Heart right ventricle (tissue), 16 donors: ENCODE results near the gene PJVK. TPM values are rescaled to one million over a fixed set of nuclear protein-coding genes. Genes with fewer than 3 reads are reported as not detected.
A peak's percentile ranks its signal among the peaks of the same experiment; 100 is the strongest.

ENCODE experiments used
- ATAC-seq, 8 donors: fragments of 200-7000 bp; cut with Tn5 transposase; one replicate each; pipeline ENCODE4 v1.9.1; 2020; ENCODE audit warnings: mild to moderate bottlenecking in 8 of 8, moderate library complexity in 8 of 8, moderate number of reproducible peaks in 1 of 8
- DNase-seq, 2 donors: peaks; one replicate each; pipeline ENCODE4 v3.0.0-alpha.2; 2020
- H3K27ac ChIP-seq, 10 donors: fragments of 200-600 bp; sonication (generic) in 2 of 10; one replicate each; pipeline versions ENCODE4 v1.5.0 to v1.8.0; 2020 to 2022; ENCODE audit warnings: mild to moderate bottlenecking in 3 of 10
- H3K27me3 ChIP-seq, 7 donors: fragments of 200-600 bp; one replicate each; pipeline ENCODE4 v1.8.0; 2021 to 2022; ENCODE audit warnings: mild to moderate bottlenecking in 2 of 7
- H3K36me3 ChIP-seq, 9 donors: fragments of 200-600 bp; sonication (generic) in 1 of 9; one replicate each; pipeline versions ENCODE4 v1.5.0 to v1.8.0; 2020 to 2022; ENCODE audit warnings: mild to moderate bottlenecking in 2 of 9
- H3K4me1 ChIP-seq, 9 donors: fragments of 200-600 bp; sonication (generic) in 1 of 9; one replicate each; pipeline versions ENCODE4 v1.5.0 to v1.8.0; 2020 to 2022; ENCODE audit warnings: mild to moderate bottlenecking in 4 of 9
- H3K4me3 ChIP-seq, 10 donors: fragments of 200-600 bp; sonication (generic) in 2 of 10; one replicate each; pipeline versions ENCODE4 v1.5.0 to v1.8.0; 2020 to 2022; ENCODE audit warnings: mild to moderate bottlenecking in 7 of 10, moderate library complexity in 2 of 10
- H3K9me3 ChIP-seq, 11 donors: fragments of 200-600 bp in 10 of 11; sonication (generic) in 2 of 11; one replicate each; pipeline versions ENCODE4 v1.5.0 to v1.8.0; 2013 to 2022; ENCODE audit warnings: mild to moderate bottlenecking in 2 of 11, control low read depth in 1 of 11, moderate library complexity in 1 of 11
- WGBS, 2 donors: extraction: QIAGEN DNeasy Blood & Tissue Kit; methylation state at CpG; one replicate each; pipeline ENCODE4 v1.1.7; 2013; ENCODE audit warnings: inconsistent platforms in 1 of 2; 5-methylcytosine and 5-hydroxymethylcytosine counted together
- intact Hi-C, 10 donors: fragments of 100-400 bp; cut with DNase I; formaldehyde crosslinking; loops; one replicate each; pipeline versions ENCODE4 v1.11.1 to v1.14.2; 2022
- polyA plus RNA-seq, 2 donors: library from polyadenylated mRNA; stranded (reverse); fragments of 200-250 nt; gene quantifications; one replicate each; pipeline ENCODE4 v1.2.3, GENCODE V29; 2013
- total RNA-seq, 10 donors: library from RNA; stranded (reverse); fragmentation: NEBNext Ultra II Directional in 3 of 10; extraction: Animal tissue kit (Norgen Biotek cat#: 25700) in 3 of 10; gene quantifications; one replicate each; pipeline versions ENCODE4 v1.2.1 to v1.2.4, GENCODE V29; 2021 to 2023
- TF ChIP-seq, protein P1 (sequence below), 9 donors: fragments of 200-600 bp; sonication (generic) in 2 of 9; IDR thresholded peaks; one replicate each; pipeline versions ENCODE4 v1.5.0 to v1.8.0; 2021 to 2022; ENCODE audit warnings: antibody characterized with exemption in 9 of 9, mild to moderate bottlenecking in 5 of 9, moderate library complexity in 1 of 9
- donor health status: Arrhythmogenic right ventricular cardiomyopathy.
- donor health status: ischemic (EF 13 %, LVEDD 7.1; RV severe dilation, severe dysfunction).
- donor health status: healthy with polysubstance abuse.
- donor health status: DM: no; HTN: yes; CAD: no.
- donor health status: DM: no; HTN: no; CAD: no.
- donor health status: ischemic (EF 25% LVEDD 6.9; RV normal size, moderate dysfunction).
- donor health status: ischemic (EF 25% LVEDD 5.7; RV mildly dilated, moderate dysfunction).
- donor health status: healthy.
- donor health status: DM: yes; HTN: yes; CAD: no.
- donor health status: Ischemic cardiomyopathy.
- donor health status: ischemic (EF 35%, LVEDD 5.7; RV mildly dilated, moderate dysfunction).
- donor health status: nonischemic (EF 11% LVEDD 7.7; RV severe dilation, severe dysfunction).
- donor health status: DM: yes; HTN: yes; CAD: no.
- donor health status: PGD.
- donor health status: ischemic (EF 29% LVEDD 5.4; RV normal size, mild dysfunction).
- donor health status: nonischemic (EF 23%, LVEDD 6.1; RV moderate dilation, normal function).

PJVK gene
- total and polyA plus RNA-seq, 12 donors: 0.54 to 6.6 (median 1.7) TPM

DNA sequence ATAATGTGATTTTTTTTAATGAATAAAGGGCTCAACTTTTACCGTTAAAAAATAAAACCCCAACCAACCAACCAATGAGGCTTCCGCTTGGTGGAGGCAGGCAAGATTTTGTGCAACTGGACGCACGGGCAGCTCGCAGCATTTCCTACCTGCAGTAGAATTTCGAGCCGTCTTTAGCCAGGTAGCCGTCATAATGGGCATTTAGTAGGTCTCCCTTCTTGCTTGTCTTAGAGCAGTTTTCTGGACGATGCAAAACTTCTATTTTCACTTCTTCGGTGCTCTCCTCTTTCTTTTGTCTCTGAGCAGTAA lies 26.9 kb downstream of the PJVK start:
- no peaks in the 10 kb centered on the region for H3K36me3 ChIP-seq
- 2% methylated on average over 10 of the region's 10 CpGs for WGBS, 2 donors
- peak overlapping the region; percentile 81 to 97 (median 93) for H3K27ac ChIP-seq
- peaks cover 0 to 54% (median 44%) of the 10 kb centered on the region in 9 donors for H3K4me1 ChIP-seq
- intact Hi-C loops: loop anchor here in 3 of 10 donors (1.0 to 2.0 kb wide), 2 partner anchors 27 kb away; partner anchors contain the start of genes PJVK (in 3 of the 3) and PRKRA (in 3 of the 3)
- peak overlapping the region; percentile 18 to 92 (median 73) for H3K4me3 ChIP-seq
- H3K9me3 ChIP-seq: no peaks in the 10 kb centered on the region
- ATAC-seq: no peak
- no peaks in the 10 kb centered on the region for H3K27me3 ChIP-seq
- TF ChIP-seq, protein P1, sequence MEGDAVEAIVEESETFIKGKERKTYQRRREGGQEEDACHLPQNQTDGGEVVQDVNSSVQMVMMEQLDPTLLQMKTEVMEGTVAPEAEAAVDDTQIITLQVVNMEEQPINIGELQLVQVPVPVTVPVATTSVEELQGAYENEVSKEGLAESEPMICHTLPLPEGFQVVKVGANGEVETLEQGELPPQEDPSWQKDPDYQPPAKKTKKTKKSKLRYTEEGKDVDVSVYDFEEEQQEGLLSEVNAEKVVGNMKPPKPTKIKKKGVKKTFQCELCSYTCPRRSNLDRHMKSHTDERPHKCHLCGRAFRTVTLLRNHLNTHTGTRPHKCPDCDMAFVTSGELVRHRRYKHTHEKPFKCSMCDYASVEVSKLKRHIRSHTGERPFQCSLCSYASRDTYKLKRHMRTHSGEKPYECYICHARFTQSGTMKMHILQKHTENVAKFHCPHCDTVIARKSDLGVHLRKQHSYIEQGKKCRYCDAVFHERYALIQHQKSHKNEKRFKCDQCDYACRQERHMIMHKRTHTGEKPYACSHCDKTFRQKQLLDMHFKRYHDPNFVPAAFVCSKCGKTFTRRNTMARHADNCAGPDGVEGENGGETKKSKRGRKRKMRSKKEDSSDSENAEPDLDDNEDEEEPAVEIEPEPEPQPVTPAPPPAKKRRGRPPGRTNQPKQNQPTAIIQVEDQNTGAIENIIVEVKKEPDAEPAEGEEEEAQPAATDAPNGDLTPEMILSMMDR (IDR thresholded peaks at IDR 0.05): no peak
- no peak for DNase-seq

DNA sequence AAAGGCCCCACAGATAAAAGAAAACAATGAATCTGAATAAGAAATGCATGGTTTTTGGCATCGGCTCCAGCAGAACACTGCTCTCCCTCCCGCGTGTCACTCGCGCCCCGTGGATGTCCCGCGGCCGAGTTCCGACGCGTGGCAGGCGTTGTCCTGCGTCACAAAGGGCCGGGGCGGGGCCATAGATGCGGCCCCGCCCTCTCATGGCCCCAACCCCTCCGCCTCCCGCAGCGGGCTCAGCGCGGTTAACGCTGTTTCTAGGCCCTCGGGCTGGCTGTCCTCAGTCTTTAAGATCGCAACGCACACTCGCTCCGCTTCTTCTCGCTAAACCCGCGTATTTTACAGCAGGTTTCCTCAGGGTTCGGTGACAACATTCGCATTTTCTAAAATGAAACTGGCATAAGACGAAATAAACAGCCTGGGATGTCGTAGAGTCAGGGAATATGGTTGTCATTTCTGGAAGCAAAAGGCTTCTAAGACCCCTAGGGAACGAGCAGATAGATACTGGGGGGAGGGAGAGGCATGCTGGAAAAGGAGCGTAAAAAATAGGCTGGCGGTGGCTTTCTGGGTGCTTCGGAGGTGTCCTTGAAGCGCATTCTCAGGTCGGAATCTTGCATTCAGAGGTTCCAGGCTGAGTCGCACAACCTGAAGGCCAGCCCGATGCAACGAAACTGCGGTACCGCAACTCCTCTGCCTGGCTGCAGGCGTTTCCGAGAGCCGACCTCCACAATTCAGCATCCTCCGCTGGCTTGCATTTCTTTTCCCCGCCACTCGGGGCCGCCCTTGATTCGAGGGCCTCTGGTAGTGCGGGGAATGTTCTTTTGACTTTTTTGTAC lies 27.5 kb downstream of the PJVK start, which contains the start of gene FKBP7:
Gene FKBP7, minus strand, starts transcription at position 162 of the 836 bp plus-strand sequence. Its CDS starts 101 bp downstream, at position 61.
- no peaks in the 10 kb centered on the region for H3K27me3 ChIP-seq
- 1% methylated on average over 56 of the region's 56 CpGs for WGBS, 2 donors
- H3K36me3 ChIP-seq: no peaks in the 10 kb centered on the region
- peak within 1 kb of the TSS; percentile 18 to 92 (median 75) for H3K4me3 ChIP-seq
- TF ChIP-seq, protein P1 (IDR thresholded peaks at IDR 0.05): peak; percentile 39 to 82 (median 64)
- H3K4me1 ChIP-seq: peaks cover 0 to 57% (median 48%) of the 10 kb centered on the region in 9 donors
- H3K27ac ChIP-seq: peak within 1 kb of the TSS; percentile 81 to 97 (median 93)
- ATAC-seq: peak; percentile 84 to 94 (median 86)
- no peaks in the 10 kb centered on the region for H3K9me3 ChIP-seq
- intact Hi-C loops: loop anchor here in 3 of 10 donors (1.0 to 2.0 kb wide), 2 partner anchors 27 to 28 kb away; partner anchors contain the start of genes PJVK (in 3 of the 3) and PRKRA (in 3 of the 3)
- DNase-seq: peak; percentile 86 to 89

DNA sequence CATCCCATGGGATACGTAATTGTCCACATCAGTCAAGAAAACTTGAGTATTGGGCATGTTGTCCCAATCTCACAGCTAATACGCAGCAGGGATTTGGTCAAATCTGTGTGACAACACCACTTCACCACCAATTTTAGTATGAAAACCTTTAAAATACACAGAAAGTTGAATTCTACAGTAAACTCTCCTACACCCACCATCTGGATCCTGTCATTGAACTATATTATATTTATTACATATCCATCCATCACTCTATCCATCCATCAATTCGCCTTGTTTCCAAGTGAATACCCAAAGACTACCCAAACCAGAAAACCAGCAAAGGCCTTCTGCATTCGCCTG lies 28.1 kb downstream of the PJVK start:
- peak overlapping the region; percentile 18 to 92 (median 75) for H3K4me3 ChIP-seq
- TF ChIP-seq, protein P1 (IDR thresholded peaks at IDR 0.05): no peak
- no peaks in the 10 kb centered on the region for H3K9me3 ChIP-seq
- H3K27me3 ChIP-seq: no peaks in the 10 kb centered on the region
- peaks cover 0 to 61% (median 52%) of the 10 kb centered on the region in 9 donors for H3K4me1 ChIP-seq
- WGBS, 2 donors: 52 to 56% methylated on average over 4 of the region's 4 CpGs
- intact Hi-C loops: loop anchor here in 2 of 10 donors (2.0 kb wide), 1 partner anchor 28 kb away; the partner anchor contains the start of genes PJVK (in 2 of the 2) and PRKRA (in 2 of the 2)
- ATAC-seq (no peak), DNase-seq (no peak)
- H3K36me3 ChIP-seq: no peaks in the 10 kb centered on the region
- peak overlapping the region; percentile 81 to 97 (median 93) for H3K27ac ChIP-seq

DNA sequence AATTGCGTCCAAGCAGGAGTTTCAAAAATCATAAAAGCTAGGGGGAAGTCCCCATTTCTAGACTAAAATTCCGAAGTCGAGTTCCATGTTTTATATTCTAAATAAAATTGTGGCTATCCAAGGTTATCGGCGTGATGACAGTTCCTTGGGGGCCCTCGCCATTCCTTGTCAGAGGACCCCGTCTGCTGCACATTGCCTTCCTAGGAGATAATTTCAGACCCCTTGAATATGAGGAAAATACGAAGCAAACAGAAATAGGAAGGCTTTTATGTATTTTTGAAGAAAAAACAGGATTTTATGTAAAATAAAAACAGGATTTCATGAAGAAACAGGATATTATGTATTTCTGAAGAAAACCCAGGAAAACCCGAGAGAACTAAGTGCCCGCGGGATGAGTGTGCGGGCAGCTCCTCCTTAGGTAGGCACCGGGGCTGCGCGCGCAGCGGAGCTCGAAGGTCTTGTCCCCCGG lies 28.6 kb downstream of the PJVK start:
- intact Hi-C loops: loop anchor here in 2 of 10 donors (2.0 to 5.0 kb wide), 3 partner anchors 29 to 43 kb away; partner anchors contain the start of genes PJVK (in 2 of the 2) and PRKRA (in 2 of the 2)
- H3K4me1 ChIP-seq: peaks cover under 1 to 61% (median 57%) of the 10 kb centered on the region in 9 donors
- H3K27me3 ChIP-seq: no peaks in the 10 kb centered on the region
- H3K9me3 ChIP-seq: no peaks in the 10 kb centered on the region
- WGBS, 2 donors: 21 to 24% methylated on average over 19 of the region's 19 CpGs
- no peak for DNase-seq
- peak overlapping the region; percentile 55 to 97 (median 93) for H3K27ac ChIP-seq
- H3K4me3 ChIP-seq: peak overlapping the region in 9 of 10 donors; percentile 75 to 92 (median 87)
- H3K36me3 ChIP-seq: no peaks in the 10 kb centered on the region
- no peak for ATAC-seq
- TF ChIP-seq, protein P1 (IDR thresholded peaks at IDR 0.05): no peak
